ENCODE results near the gene CORIN. TPM values are rescaled to one million over a fixed set of nuclear protein-coding genes. Genes with fewer than 3 reads are reported as not detected.

CORIN gene
- total and polyA plus RNA-seq, 2 experiments from 2014 or later, result not detected

DNA sequence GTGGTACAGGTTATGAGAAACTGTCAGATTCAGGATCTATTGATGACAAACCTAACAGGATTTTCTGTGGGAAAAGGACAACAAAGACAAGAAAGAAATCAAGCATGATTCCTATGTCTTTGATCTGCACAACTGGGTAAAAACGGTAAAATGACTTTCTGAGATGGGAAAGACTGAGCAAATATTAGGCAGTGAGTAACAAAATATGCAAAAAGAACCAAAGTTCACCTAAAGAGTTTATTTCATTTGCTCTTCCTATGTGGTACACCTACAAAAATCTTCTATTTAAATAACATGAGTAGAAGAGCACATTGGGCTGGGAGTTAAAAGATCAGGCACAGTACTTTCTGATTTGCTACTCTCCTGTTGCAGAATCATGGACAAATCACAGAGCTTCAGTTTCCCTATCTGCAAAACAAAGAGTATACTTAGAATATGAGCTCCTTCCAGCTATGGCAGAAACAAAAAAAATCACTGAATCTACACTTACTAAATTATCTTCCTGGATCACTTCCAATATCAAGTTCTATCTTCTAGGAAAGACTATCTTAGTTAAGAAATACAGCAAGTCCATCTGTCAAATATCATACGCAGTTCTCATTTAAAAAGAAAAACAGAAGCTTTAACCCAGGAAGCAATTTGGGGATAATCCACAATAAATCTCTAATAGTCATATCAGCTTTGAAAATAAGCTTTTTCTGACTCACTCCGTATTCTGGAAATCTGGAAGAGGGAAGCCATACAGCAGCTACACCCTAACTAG is 39.1 kb upstream of the CORIN start:
- no peaks in the 10 kb centered on the region for H3K27me3 ChIP-seq (ENCODE audit: insufficient read depth)
- TF ChIP-seq JUNB (IDR thresholded peaks at IDR 0.05; ENCODE audit: unreplicated experiment) (no peak), ZNF114 (CRISPR knock-in tag; IDR thresholded peaks at IDR 0.05) (no peak), EZH2phosphoT487 (IDR thresholded peaks at IDR 0.05; ENCODE audit: unreplicated experiment) (no peak), ZNF331 (CRISPR knock-in tag; IDR thresholded peaks at IDR 0.05; ENCODE audit: low read depth) (no peak), EZH2 (IDR thresholded peaks at IDR 0.05; ENCODE audit: low read depth, unreplicated experiment) (no peak), CREB1 (CRISPR knock-in tag; IDR thresholded peaks at IDR 0.05; ENCODE audit: low read depth) (no peak)
- TF ChIP-seq, protein P1, sequence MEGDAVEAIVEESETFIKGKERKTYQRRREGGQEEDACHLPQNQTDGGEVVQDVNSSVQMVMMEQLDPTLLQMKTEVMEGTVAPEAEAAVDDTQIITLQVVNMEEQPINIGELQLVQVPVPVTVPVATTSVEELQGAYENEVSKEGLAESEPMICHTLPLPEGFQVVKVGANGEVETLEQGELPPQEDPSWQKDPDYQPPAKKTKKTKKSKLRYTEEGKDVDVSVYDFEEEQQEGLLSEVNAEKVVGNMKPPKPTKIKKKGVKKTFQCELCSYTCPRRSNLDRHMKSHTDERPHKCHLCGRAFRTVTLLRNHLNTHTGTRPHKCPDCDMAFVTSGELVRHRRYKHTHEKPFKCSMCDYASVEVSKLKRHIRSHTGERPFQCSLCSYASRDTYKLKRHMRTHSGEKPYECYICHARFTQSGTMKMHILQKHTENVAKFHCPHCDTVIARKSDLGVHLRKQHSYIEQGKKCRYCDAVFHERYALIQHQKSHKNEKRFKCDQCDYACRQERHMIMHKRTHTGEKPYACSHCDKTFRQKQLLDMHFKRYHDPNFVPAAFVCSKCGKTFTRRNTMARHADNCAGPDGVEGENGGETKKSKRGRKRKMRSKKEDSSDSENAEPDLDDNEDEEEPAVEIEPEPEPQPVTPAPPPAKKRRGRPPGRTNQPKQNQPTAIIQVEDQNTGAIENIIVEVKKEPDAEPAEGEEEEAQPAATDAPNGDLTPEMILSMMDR (conservative IDR thresholded peaks at IDR 0.05; ENCODE audit: low read depth in 2 of 2), result no peak
- TF ChIP-seq, protein P2, sequence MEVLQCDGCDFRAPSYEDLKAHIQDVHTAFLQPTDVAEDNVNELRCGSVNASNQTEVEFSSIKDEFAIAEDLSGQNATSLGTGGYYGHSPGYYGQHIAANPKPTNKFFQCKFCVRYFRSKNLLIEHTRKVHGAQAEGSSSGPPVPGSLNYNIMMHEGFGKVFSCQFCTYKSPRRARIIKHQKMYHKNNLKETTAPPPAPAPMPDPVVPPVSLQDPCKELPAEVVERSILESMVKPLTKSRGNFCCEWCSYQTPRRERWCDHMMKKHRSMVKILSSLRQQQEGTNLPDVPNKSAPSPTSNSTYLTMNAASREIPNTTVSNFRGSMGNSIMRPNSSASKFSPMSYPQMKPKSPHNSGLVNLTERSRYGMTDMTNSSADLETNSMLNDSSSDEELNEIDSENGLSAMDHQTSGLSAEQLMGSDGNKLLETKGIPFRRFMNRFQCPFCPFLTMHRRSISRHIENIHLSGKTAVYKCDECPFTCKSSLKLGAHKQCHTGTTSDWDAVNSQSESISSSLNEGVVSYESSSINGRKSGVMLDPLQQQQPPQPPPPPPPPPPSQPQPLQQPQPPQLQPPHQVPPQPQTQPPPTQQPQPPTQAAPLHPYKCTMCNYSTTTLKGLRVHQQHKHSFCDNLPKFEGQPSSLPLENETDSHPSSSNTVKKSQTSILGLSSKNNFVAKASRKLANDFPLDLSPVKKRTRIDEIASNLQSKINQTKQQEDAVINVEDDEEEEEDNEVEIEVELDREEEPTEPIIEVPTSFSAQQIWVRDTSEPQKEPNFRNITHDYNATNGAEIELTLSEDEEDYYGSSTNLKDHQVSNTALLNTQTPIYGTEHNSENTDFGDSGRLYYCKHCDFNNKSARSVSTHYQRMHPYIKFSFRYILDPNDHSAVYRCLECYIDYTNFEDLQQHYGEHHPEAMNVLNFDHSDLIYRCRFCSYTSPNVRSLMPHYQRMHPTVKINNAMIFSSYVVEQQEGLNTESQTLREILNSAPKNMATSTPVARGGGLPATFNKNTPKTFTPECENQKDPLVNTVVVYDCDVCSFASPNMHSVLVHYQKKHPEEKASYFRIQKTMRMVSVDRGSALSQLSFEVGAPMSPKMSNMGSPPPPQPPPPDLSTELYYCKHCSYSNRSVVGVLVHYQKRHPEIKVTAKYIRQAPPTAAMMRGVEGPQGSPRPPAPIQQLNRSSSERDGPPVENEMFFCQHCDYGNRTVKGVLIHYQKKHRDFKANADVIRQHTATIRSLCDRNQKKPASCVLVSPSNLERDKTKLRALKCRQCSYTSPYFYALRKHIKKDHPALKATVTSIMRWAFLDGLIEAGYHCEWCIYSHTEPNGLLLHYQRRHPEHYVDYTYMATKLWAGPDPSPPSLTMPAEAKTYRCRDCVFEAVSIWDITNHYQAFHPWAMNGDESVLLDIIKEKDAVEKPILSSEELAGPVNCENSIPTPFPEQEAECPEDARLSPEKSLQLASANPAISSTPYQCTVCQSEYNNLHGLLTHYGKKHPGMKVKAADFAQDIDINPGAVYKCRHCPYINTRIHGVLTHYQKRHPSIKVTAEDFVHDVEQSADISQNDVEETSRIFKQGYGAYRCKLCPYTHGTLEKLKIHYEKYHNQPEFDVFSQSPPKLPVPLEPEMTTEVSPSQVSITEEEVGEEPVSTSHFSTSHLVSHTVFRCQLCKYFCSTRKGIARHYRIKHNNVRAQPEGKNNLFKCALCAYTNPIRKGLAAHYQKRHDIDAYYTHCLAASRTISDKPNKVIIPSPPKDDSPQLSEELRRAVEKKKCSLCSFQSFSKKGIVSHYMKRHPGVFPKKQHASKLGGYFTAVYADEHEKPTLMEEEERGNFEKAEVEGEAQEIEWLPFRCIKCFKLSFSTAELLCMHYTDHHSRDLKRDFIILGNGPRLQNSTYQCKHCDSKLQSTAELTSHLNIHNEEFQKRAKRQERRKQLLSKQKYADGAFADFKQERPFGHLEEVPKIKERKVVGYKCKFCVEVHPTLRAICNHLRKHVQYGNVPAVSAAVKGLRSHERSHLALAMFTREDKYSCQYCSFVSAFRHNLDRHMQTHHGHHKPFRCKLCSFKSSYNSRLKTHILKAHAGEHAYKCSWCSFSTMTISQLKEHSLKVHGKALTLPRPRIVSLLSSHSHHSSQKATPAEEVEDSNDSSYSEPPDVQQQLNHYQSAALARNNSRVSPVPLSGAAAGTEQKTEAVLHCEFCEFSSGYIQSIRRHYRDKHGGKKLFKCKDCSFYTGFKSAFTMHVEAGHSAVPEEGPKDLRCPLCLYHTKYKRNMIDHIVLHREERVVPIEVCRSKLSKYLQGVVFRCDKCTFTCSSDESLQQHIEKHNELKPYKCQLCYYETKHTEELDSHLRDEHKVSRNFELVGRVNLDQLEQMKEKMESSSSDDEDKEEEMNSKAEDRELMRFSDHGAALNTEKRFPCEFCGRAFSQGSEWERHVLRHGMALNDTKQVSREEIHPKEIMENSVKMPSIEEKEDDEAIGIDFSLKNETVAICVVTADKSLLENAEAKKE (CRISPR knock-in tag; IDR thresholded peaks at IDR 0.05), result no peak
- TF ChIP-seq, protein P3, sequence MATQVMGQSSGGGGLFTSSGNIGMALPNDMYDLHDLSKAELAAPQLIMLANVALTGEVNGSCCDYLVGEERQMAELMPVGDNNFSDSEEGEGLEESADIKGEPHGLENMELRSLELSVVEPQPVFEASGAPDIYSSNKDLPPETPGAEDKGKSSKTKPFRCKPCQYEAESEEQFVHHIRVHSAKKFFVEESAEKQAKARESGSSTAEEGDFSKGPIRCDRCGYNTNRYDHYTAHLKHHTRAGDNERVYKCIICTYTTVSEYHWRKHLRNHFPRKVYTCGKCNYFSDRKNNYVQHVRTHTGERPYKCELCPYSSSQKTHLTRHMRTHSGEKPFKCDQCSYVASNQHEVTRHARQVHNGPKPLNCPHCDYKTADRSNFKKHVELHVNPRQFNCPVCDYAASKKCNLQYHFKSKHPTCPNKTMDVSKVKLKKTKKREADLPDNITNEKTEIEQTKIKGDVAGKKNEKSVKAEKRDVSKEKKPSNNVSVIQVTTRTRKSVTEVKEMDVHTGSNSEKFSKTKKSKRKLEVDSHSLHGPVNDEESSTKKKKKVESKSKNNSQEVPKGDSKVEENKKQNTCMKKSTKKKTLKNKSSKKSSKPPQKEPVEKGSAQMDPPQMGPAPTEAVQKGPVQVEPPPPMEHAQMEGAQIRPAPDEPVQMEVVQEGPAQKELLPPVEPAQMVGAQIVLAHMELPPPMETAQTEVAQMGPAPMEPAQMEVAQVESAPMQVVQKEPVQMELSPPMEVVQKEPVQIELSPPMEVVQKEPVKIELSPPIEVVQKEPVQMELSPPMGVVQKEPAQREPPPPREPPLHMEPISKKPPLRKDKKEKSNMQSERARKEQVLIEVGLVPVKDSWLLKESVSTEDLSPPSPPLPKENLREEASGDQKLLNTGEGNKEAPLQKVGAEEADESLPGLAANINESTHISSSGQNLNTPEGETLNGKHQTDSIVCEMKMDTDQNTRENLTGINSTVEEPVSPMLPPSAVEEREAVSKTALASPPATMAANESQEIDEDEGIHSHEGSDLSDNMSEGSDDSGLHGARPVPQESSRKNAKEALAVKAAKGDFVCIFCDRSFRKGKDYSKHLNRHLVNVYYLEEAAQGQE (IDR thresholded peaks at IDR 0.05; ENCODE audit: unreplicated experiment), result no peak
- H3K4me3 ChIP-seq, result no peak overlapping the region
- Mint-ChIP-seq H3K4me1 (no peaks in the 10 kb centered on the region), H3K4me3 (no peak overlapping the region), H3K36me3 (ENCODE audit: low read depth) (peaks cover 72% of the 10 kb centered on the region), H3K27me3 (ENCODE audit: insufficient read depth, low read depth, poor library complexity) (peaks cover 2% of the 10 kb centered on the region), H3K9me3 (no peaks in the 10 kb centered on the region; the same call in 2 of the 3 replicates), H3K27ac (no peak overlapping the region)
- H3K9me2 ChIP-seq (ENCODE audit: insufficient read depth), result no peaks in the 10 kb centered on the region
- H2AFZ ChIP-seq, result no peak overlapping the region
- no peaks in the 10 kb centered on the region for H3K79me2 ChIP-seq (replicated peaks; ENCODE audit: insufficient read depth)
- no peak for DNase-seq (ENCODE audit: low spot score)
- no peak for ATAC-seq
- H3K27ac ChIP-seq (ENCODE audit: low read depth), result no peak overlapping the region
- no peaks in the 10 kb centered on the region for H3K4me1 ChIP-seq (ENCODE audit: insufficient read depth)
- no peaks in the 10 kb centered on the region for H4K20me1 ChIP-seq (replicated peaks; ENCODE audit: insufficient read depth)
- no peak overlapping the region for H3K4me2 ChIP-seq
- H3K36me3 ChIP-seq (ENCODE audit: insufficient read depth), result peaks cover 61% of the 10 kb centered on the region
- no peaks in the 10 kb centered on the region for H3F3A ChIP-seq (replicated peaks; ENCODE audit: low read depth)

All from GM23338 (cell line).